SK-N-SH (cell line): Measurements from ENCODE around the gene PRDX5. TPM values are rescaled to one million over a fixed set of nuclear protein-coding genes. Genes with fewer than 3 reads are reported as not detected.

Source experiments
- CTCF ChIA-PET: fragments of 300-600, 350-600 bp; formaldehyde crosslinking; extraction: SDS; loops from one replicate; lab custom pipeline; 2021; lab: Yijun Ruan, JAX
- POLR2A ChIA-PET: fragments of 350-600 bp; sonication (Branson Sonifier 250); formaldehyde crosslinking; extraction: SDS; loops from one replicate; lab custom pipeline; 2020; ENCODE audit warnings: antibody characterized with exemption, inconsistent platforms; lab: Yijun Ruan, JAX
- DNase-seq: peaks from one replicate; pipeline ENCODE4 v3.0.0; 2012
- H2AFZ ChIP-seq: fragments of 200-600 bp; sonication (generic); 2 replicates; pipeline ENCODE4 v1.8.1; 2016; ENCODE audit warnings: antibody characterized with exemption, mild to moderate bottlenecking, low read depth
- H3F3A ChIP-seq: fragments of 200-600 bp; sonication (generic); replicated peaks from 2 replicates; pipeline ENCODE3; 2016; ENCODE audit warnings: antibody characterized with exemption, mild to moderate bottlenecking; ENCODE audit not compliant: insufficient read depth
- H3K27ac ChIP-seq, 2 experiments: fragments of 200-500 bp in 1 of 2; fragments of 200-600 bp in 1 of 2; sonication (Bioruptor generic) in 1 of 2; sonication (generic), shearing (Covaris generic) in 1 of 2; 2 replicates each; pipeline versions ENCODE4 v1.5.1 to v1.6.1; 2014 to 2016; ENCODE audit warnings: low read depth in 2 of 2, inconsistent platforms in 1 of 2, low read length in 1 of 2, mild to moderate bottlenecking in 1 of 2, mixed read lengths in 1 of 2
- H3K27me3 ChIP-seq: fragments of 200-600 bp; sonication (generic), shearing (Covaris generic); 2 replicates; pipeline ENCODE4 v1.6.1; 2016; ENCODE audit warnings: mixed run types; ENCODE audit not compliant: insufficient read depth
- H3K36me3 ChIP-seq, 2 experiments: fragments of 200-500 bp in 1 of 2; fragments of 200-600 bp in 1 of 2; sonication (Bioruptor generic) in 1 of 2; sonication (generic) in 1 of 2; replicated peaks in 1 of 2; 2 replicates each; pipeline versions ENCODE3 to v1.5.1; 2014 to 2016; ENCODE audit warnings: low read length in 1 of 2, mild to moderate bottlenecking in 1 of 2; ENCODE audit not compliant: insufficient read depth in 2 of 2, control insufficient read depth in 1 of 2
- H3K4me1 ChIP-seq, 2 experiments: fragments of 200-500 bp in 1 of 2; fragments of 200-600 bp in 1 of 2; sonication (Bioruptor generic) in 1 of 2; sonication (generic), shearing (Covaris generic) in 1 of 2; 2 replicates each; pipeline versions ENCODE4 v1.5.1 to v1.6.1; 2014 to 2016; ENCODE audit warnings: low read depth in 1 of 2, low read length in 1 of 2, mixed run types in 1 of 2; ENCODE audit not compliant: insufficient read depth in 2 of 2, control insufficient read depth in 1 of 2
- H3K4me2 ChIP-seq: fragments of 200-600 bp; sonication (generic), shearing (Covaris generic); 2 replicates; pipeline ENCODE4 v1.6.1; 2017; ENCODE audit warnings: mixed run types
- H3K4me3 ChIP-seq, 2 experiments: fragments of 200-500 bp in 1 of 2; fragments of 200-600 bp in 1 of 2; sonication (Bioruptor generic) in 1 of 2; sonication (generic), shearing (Covaris generic) in 1 of 2; 2 replicates each; pipeline versions ENCODE4 v1.5.1 to v1.8.1; 2014 to 2016; ENCODE audit warnings: low read depth in 2 of 2, inconsistent platforms in 1 of 2, low read length in 1 of 2, mild to moderate bottlenecking in 1 of 2, mixed read lengths in 1 of 2, moderate library complexity in 1 of 2
- H3K79me2 ChIP-seq: fragments of 200-600 bp; sonication (generic); 2 replicates; pipeline ENCODE4 v1.8.1; 2017; ENCODE audit warnings: mild to moderate bottlenecking; ENCODE audit not compliant: insufficient read depth
- H3K9ac ChIP-seq: fragments of 200-600 bp; sonication (generic); 2 replicates; pipeline ENCODE4 v1.6.1; 2017; ENCODE audit warnings: mixed run types
- H3K9me2 ChIP-seq: fragments of 200-600 bp; sonication (generic); 2 replicates; pipeline ENCODE4 v1.6.1; 2017; ENCODE audit warnings: mixed run types
- H3K9me3 ChIP-seq: fragments of 200-600 bp; sonication (generic); 2 replicates; pipeline ENCODE4 v1.6.1; 2017; ENCODE audit warnings: mixed run types, mild to moderate bottlenecking, moderate library complexity
- H4K20me1 ChIP-seq: fragments of 200-600 bp; sonication (generic); 2 replicates; pipeline ENCODE4 v1.6.1; 2017; ENCODE audit warnings: mild to moderate bottlenecking, mixed run types; ENCODE audit not compliant: insufficient read depth
- CTCF ChIP-seq: fragments of 200-600 bp; sonication (generic); IDR thresholded peaks from 2 replicates; pipeline ENCODE4 v1.6.1; 2017; ENCODE audit warnings: antibody characterized with exemption, mild to moderate bottlenecking, moderate library complexity
- ELF1 ChIP-seq: IDR thresholded peaks from 2 replicates; pipeline ENCODE4 v1.4.0; 2012
- EP300 ChIP-seq, 2 experiments: IDR thresholded peaks; 2 replicates each; pipeline versions ENCODE4 v1.4.0 to v1.6.1; 2012; ENCODE audit warnings: borderline replicate concordance in 1 of 2, low read depth in 1 of 2, low read length in 1 of 2
- EZH2phosphoT487 ChIP-seq: fragments of 200-600 bp; sonication (generic); IDR thresholded peaks from 2 replicates; pipeline ENCODE4 v1.6.1; 2017; ENCODE audit warnings: low read depth, mixed run types, mild to moderate bottlenecking, antibody characterized with exemption, moderate library complexity, borderline replicate concordance
- FOXJ3 ChIP-seq: sonication (generic); formaldehyde crosslinking; IDR thresholded peaks from 2 replicates; pipeline ENCODE4 v1.5.1; 2020; ENCODE audit warnings: mild to moderate bottlenecking, missing genetic modification reagents
- FOXM1 ChIP-seq: IDR thresholded peaks from 2 replicates; pipeline ENCODE4 v1.4.0; 2012; ENCODE audit warnings: low read depth, mild to moderate bottlenecking
- GABPA ChIP-seq: IDR thresholded peaks from 2 replicates; pipeline ENCODE4 v1.4.0; 2012; ENCODE audit warnings: low read depth, mild to moderate bottlenecking
- MAX ChIP-seq: IDR thresholded peaks from 2 replicates; pipeline ENCODE4 v1.4.0; 2012; ENCODE audit warnings: low read depth
- MEF2A ChIP-seq: IDR thresholded peaks from 2 replicates; pipeline ENCODE4 v1.4.0; 2012; ENCODE audit warnings: low read depth, borderline replicate concordance
- MXI1 ChIP-seq: IDR thresholded peaks from 2 replicates; pipeline ENCODE4 v1.6.1; 2012; ENCODE audit warnings: mild to moderate bottlenecking, low read depth, low read length, improper control_type of control experiment
- NFIC ChIP-seq: IDR thresholded peaks from 2 replicates; pipeline ENCODE4 v1.4.0; 2012; ENCODE audit warnings: borderline replicate concordance
- PBX3 ChIP-seq: IDR thresholded peaks from 2 replicates; pipeline ENCODE4; 2012
- RCOR1 ChIP-seq: fragments of 150-350 bp; IDR thresholded peaks from 2 replicates; pipeline ENCODE4 v1.6.1; 2017; ENCODE audit warnings: antibody characterized with exemption, low read length
- SIN3A ChIP-seq: IDR thresholded peaks from 2 replicates; pipeline ENCODE4 v1.6.1; 2012; ENCODE audit warnings: low read depth, mild to moderate bottlenecking, low read length, moderate library complexity, borderline replicate concordance
- TAF1 ChIP-seq: IDR thresholded peaks from 2 replicates; pipeline ENCODE4 v1.6.1; 2012; ENCODE audit warnings: low read depth, mild to moderate bottlenecking, low read length, moderate library complexity, borderline replicate concordance
- TEAD4 ChIP-seq: IDR thresholded peaks from 2 replicates; pipeline ENCODE4 v1.4.0; 2012; ENCODE audit warnings: mild to moderate bottlenecking, borderline replicate concordance; ENCODE audit not compliant: insufficient read depth
- USF1 ChIP-seq: IDR thresholded peaks from 2 replicates; pipeline ENCODE4 v1.4.0; 2012; ENCODE audit warnings: low read depth, borderline replicate concordance
- YY1 ChIP-seq: IDR thresholded peaks from 2 replicates; pipeline ENCODE4 v1.4.0; 2012; ENCODE audit warnings: low read depth, mild to moderate bottlenecking
- ZBTB33 ChIP-seq: IDR thresholded peaks from 2 replicates; pipeline ENCODE4 v1.4.0; 2012; ENCODE audit warnings: low read depth, borderline replicate concordance
- WGBS: methylation state at CpG from one replicate; pipeline ENCODE4 v1.1.6; 2017; ENCODE audit warnings: low lambda C conversion rate; 5-methylcytosine and 5-hydroxymethylcytosine counted together
- polyA plus RNA-seq, 3 experiments: library from polyadenylated mRNA; depleted of rRNA; stranded (reverse); fragments of >200 nt; gene quantifications; 2 replicates each; pipeline ENCODE4 v1.2.3, GENCODE V29; 2012

PRDX5 gene
- polyA plus RNA-seq, 1 of the 3 experiments (the other 2 are of a cell fraction) = 1,000 TPM

GRCh38 chr11:64288353-64288750, 29.6 kb upstream of the PRDX5 start:
- 79% methylated on average over 3 of the region's 9 CpGs for WGBS
- no peak overlapping the region for H3K9ac ChIP-seq
- no peak overlapping the region for H3K27ac ChIP-seq
- H3F3A ChIP-seq = peaks cover 16% of the 10 kb centered on the region
- H2AFZ ChIP-seq = no peak overlapping the region
- H3K27me3 ChIP-seq = peaks cover 15% of the 10 kb centered on the region; the same call in 1 of the 2 replicates
- CTCF ChIA-PET = interaction anchor here (2.2 to 12.2 kb wide), 3 partner anchors 15 to 29 kb away, joined by 7 to 196 read pairs (median 43); partner anchors contain the start of genes CATSPERZ, ESRRA, PRDX5 and TRMT112
- POLR2A ChIA-PET = no interaction called here
- TF ChIP-seq CTCF (no peak), GABPA (no peak), ELF1 (no peak), FOXM1 (no peak), FOXJ3 (no peak), MXI1 (no peak), YY1 (no peak), RCOR1 (no peak), MAX (no peak), NFIC (no peak)
- no peaks in the 10 kb centered on the region for H4K20me1 ChIP-seq
- peaks cover 18% of the 10 kb centered on the region for H3K79me2 ChIP-seq
- no peak overlapping the region for H3K4me3 ChIP-seq
- H3K4me1 ChIP-seq = peaks cover 8 to 30% of the 10 kb centered on the region in 2 experiments; a peak in 2 of 4 replicates
- H3K9me2 ChIP-seq = no peaks in the 10 kb centered on the region
- no peaks in the 10 kb centered on the region for H3K36me3 ChIP-seq
- H3K9me3 ChIP-seq = no peaks in the 10 kb centered on the region
- no peak overlapping the region for H3K4me2 ChIP-seq
- DNase-seq = no peak

- no peak for DNase-seq
- POLR2A ChIA-PET = interaction anchor here (0.8 kb wide), 1 partner anchor 25 kb away, joined by 3 read pairs; no protein-coding TSS in a partner anchor
- H3K27me3 ChIP-seq = peaks cover 15% of the 10 kb centered on the region
- H3K36me3 ChIP-seq = no peaks in the 10 kb centered on the region
- H3F3A ChIP-seq = peaks cover 16% of the 10 kb centered on the region
- CTCF ChIA-PET = interaction anchor here (1.1 to 12.2 kb wide), 5 partner anchors 14 to 85 kb away, joined by 3 to 196 read pairs (median 13); partner anchors contain the start of genes CATSPERZ, ESRRA, PLCB3 and PRDX5
- no peak overlapping the region for H3K4me3 ChIP-seq
- H3K4me1 ChIP-seq = peaks cover 8 to 22% of the 10 kb centered on the region in 2 experiments; a peak in 2 of 4 replicates
- no peak overlapping the region for H3K4me2 ChIP-seq
- H3K79me2 ChIP-seq = peaks cover 10% of the 10 kb centered on the region
- H2AFZ ChIP-seq = no peak overlapping the region
- 90% methylated on average over 2 of the region's 13 CpGs for WGBS
- no peaks in the 10 kb centered on the region for H3K9me2 ChIP-seq
- no peak overlapping the region for H3K9ac ChIP-seq
- no peak overlapping the region for H3K27ac ChIP-seq
- no peaks in the 10 kb centered on the region for H4K20me1 ChIP-seq
- no peaks in the 10 kb centered on the region for H3K9me3 ChIP-seq
- TF ChIP-seq TEAD4 (no peak), NFIC (no peak), FOXJ3 (no peak), TAF1 (no peak), MAX (no peak), SIN3A (no peak), PBX3 (no peak), EP300 (IDR thresholded peaks at IDR 0.05; ENCODE audit: borderline replicate concordance in 1 of 2, low read depth in 1 of 2, low read length in 1 of 2) (no peak), ZBTB33 (no peak), EZH2phosphoT487 (no peak), MEF2A (no peak), USF1 (no peak)
These were observed 28.8 kb upstream of the PRDX5 start for GRCh38 chr11:64289002-64289564.
